ENCODE results near the gene LHFPL2.

LHFPL2 gene

DNA sequence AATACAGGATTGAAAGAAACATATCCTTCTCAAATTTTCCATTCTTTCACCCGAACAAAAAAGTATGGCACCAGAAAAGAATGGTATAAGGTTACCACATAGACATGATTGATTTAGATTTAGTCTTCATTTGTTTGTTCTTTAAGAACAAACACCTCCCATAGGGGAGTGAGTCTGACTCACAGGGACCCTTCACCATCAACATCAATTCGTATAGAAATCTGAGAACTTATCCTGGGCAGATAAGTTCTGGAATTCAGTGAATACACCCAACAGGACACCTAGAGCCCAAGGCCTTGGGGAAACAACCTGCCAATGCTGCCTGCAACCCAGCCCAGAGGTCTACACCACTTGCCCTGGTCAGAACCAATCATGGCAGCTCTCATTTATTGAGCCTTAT lies 46.2 kb downstream of the LHFPL2 start:
- H3K27me3 ChIP-seq (ENCODE audit: insufficient read depth, low read length, poor library complexity) = no peaks in the 10 kb centered on the region
- H3K23ac ChIP-seq (ENCODE audit: low read length) = no peak overlapping the region
- H4K5ac ChIP-seq (ENCODE audit: low read length) = no peak overlapping the region
- H3K4me2 ChIP-seq (ENCODE audit: low read length) = no peak overlapping the region
- no peak overlapping the region for H2BK120ac ChIP-seq (ENCODE audit: low read depth, low read length)
- peaks cover 3% of the 10 kb centered on the region for H3K79me1 ChIP-seq (ENCODE audit: low read length)
- WGBS (ENCODE audit: extremely low coverage, insufficient coverage, low lambda C conversion rate) = no CpG with 5 or more reads among the region's 2 CpGs
- H2BK5ac ChIP-seq (ENCODE audit: low read length) = no peak overlapping the region
- no peak overlapping the region for H2BK15ac ChIP-seq (replicated peaks; ENCODE audit: low read depth)
- H3K4me1 ChIP-seq (ENCODE audit: control insufficient read depth, low read depth, low read length) = no peaks in the 10 kb centered on the region
- no peak overlapping the region for H3K4ac ChIP-seq (ENCODE audit: low read depth, low read length)
- H3K56ac ChIP-seq (ENCODE audit: low read length) = no peak overlapping the region
- H3K4me3 ChIP-seq (ENCODE audit: low read length) = no peak overlapping the region
- no peak overlapping the region for H3K18ac ChIP-seq (ENCODE audit: low read length)
- H4K8ac ChIP-seq (ENCODE audit: low read depth, low read length) = no peak overlapping the region
- H3K36me3 ChIP-seq (ENCODE audit: control insufficient read depth, insufficient read depth, low read length) = no peaks in the 10 kb centered on the region
- no peak for DNase-seq
- H3K9ac ChIP-seq (ENCODE audit: low read length) = no peak overlapping the region
- no peak overlapping the region for H3K27ac ChIP-seq (ENCODE audit: low read depth, low read length)
- no peak overlapping the region for H2AK5ac ChIP-seq (ENCODE audit: low read length)
- H3K79me2 ChIP-seq (ENCODE audit: control insufficient read depth, insufficient read depth, low read length) = no peaks in the 10 kb centered on the region

DNA sequence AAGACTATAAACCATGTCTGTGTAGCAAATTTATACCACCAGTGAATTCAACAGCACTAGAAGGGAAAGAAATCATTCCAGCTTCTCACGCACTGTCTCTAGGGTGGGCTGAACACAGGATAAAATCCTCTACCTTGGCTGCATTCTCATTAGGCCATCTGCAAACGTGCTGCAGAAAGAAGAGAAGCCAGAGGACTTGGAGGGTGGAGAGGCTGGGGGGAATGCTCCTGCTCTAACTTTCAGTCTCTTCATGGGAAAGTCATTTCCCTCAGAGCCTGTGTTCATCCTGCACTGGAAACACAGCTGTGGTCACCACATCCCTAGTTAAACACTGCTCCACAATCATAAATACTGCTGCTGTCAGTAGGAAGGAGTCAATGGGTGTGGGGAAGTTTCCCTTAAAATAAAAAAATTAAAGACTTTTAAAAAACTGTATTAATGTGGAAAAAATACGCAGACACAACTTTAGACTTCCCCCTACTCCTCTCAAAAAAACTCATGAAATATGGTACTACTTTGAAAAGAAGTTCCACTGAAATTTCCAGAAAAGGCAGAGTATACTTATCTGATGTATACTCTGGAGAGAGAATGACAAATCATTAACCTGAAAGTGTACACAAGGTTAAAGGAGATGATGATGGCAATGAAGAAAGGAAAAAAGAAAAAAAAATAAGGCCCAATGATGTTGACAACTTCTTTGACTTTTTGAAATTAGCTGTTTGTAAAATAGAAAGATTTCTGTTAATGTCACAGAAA lies 46.8 kb downstream of the LHFPL2 start:
- Histone ChIP-seq H3K4ac (ENCODE audit: low read depth, low read length) (no peak overlapping the region), H2AK5ac (ENCODE audit: low read length) (no peak overlapping the region), H3K4me1 (ENCODE audit: control insufficient read depth, low read depth, low read length) (no peaks in the 10 kb centered on the region), H2BK120ac (ENCODE audit: low read depth, low read length) (no peak overlapping the region), H3K9ac (ENCODE audit: low read length) (no peak overlapping the region), H2BK5ac (ENCODE audit: low read length) (no peak overlapping the region), H4K8ac (ENCODE audit: low read depth, low read length) (no peak overlapping the region), H3K27me3 (ENCODE audit: insufficient read depth, low read length, poor library complexity) (no peaks in the 10 kb centered on the region), H2BK15ac (replicated peaks; ENCODE audit: low read depth) (no peak overlapping the region), H3K18ac (ENCODE audit: low read length) (no peak overlapping the region), H3K4me2 (ENCODE audit: low read length) (no peak overlapping the region), H3K79me2 (ENCODE audit: control insufficient read depth, insufficient read depth, low read length) (no peaks in the 10 kb centered on the region), H3K56ac (ENCODE audit: low read length) (no peak overlapping the region), H3K27ac (ENCODE audit: low read depth, low read length) (no peak overlapping the region), H3K23ac (ENCODE audit: low read length) (no peak overlapping the region), H3K4me3 (ENCODE audit: low read length) (no peak overlapping the region), H3K36me3 (ENCODE audit: control insufficient read depth, insufficient read depth, low read length) (no peaks in the 10 kb centered on the region), H3K79me1 (ENCODE audit: low read length) (peaks cover 3% of the 10 kb centered on the region), H4K5ac (ENCODE audit: low read length) (no peak overlapping the region)
- WGBS (ENCODE audit: extremely low coverage, insufficient coverage, low lambda C conversion rate) = no CpG with 5 or more reads among the region's 3 CpGs
- no peak for DNase-seq

DNA sequence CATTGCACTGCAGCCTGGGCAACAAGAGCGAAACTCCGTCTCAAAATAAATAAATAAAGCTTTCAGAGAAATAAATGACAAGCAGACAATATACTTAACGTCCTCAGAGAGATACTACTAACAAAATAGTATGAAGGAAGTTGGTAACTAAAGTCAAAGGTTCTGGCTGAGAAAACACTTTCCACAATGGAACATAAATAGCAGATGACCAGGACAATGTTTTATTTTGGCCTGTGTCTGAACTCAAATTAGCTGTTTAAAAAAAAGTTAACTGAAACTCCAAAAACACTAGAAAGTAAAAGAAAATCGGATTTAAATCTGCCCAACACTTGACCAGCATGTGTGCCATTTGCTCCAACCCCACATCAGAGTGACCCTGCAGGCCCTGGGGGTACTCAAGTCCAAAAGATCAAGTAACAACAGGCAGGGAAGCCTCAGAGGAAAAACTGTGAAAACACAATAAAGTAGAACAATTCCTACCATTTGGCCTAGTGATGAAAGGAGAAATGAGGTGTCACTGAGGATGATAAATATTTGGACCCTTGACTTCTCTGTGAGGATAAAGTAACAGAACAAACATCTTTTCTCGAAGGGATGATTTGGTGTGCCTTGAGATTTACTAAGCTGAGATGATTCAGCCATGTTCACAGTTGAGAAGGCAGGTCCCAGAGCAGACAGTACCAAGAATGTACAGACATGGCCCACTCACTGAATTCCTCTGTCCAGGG lies 47.7 kb downstream of the LHFPL2 start:
- Histone ChIP-seq H3K27ac (ENCODE audit: low read depth, low read length) (no peak overlapping the region), H3K79me1 (ENCODE audit: low read length) (peaks cover 3% of the 10 kb centered on the region), H3K27me3 (ENCODE audit: insufficient read depth, low read length, poor library complexity) (no peaks in the 10 kb centered on the region), H2BK15ac (replicated peaks; ENCODE audit: low read depth) (no peak overlapping the region), H3K4me3 (ENCODE audit: low read length) (no peak overlapping the region), H3K4me1 (ENCODE audit: control insufficient read depth, low read depth, low read length) (no peaks in the 10 kb centered on the region), H3K18ac (ENCODE audit: low read length) (no peak overlapping the region), H3K36me3 (ENCODE audit: control insufficient read depth, insufficient read depth, low read length) (no peaks in the 10 kb centered on the region), H4K5ac (ENCODE audit: low read length) (no peak overlapping the region), H2AK5ac (ENCODE audit: low read length) (no peak overlapping the region), H3K4ac (ENCODE audit: low read depth, low read length) (no peak overlapping the region), H3K9ac (ENCODE audit: low read length) (no peak overlapping the region), H4K8ac (ENCODE audit: low read depth, low read length) (no peak overlapping the region), H2BK5ac (ENCODE audit: low read length) (no peak overlapping the region), H3K23ac (ENCODE audit: low read length) (no peak overlapping the region), H3K4me2 (ENCODE audit: low read length) (no peak overlapping the region), H3K79me2 (ENCODE audit: control insufficient read depth, insufficient read depth, low read length) (no peaks in the 10 kb centered on the region), H2BK120ac (ENCODE audit: low read depth, low read length) (no peak overlapping the region), H3K56ac (ENCODE audit: low read length) (no peak overlapping the region)
- DNase-seq = no peak
- WGBS (ENCODE audit: extremely low coverage, insufficient coverage, low lambda C conversion rate) = no CpG with 5 or more reads among the region's 5 CpGs

DNA sequence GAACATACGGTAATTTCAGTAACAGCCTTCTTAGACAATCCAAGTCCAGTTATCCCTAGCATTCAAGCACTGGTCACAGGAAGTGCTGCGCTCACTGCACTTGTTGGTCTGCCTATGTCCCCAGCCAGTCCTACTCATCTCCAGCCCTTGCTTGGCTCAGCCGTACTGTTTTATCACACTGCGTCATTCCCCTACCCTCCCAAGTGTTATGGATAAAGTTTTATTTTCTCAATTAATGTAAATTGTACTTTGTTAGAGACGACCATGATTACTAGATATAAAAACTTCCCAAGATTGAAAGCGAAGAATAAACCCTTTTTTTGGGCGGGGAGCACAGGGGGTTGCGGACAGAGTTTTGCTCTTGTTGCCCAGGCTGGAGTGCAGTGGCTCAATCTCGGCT lies 49.6 kb downstream of the LHFPL2 start:
- H3K27ac ChIP-seq (ENCODE audit: low read depth, low read length) = no peak overlapping the region
- H3K4me3 ChIP-seq (ENCODE audit: low read length) = no peak overlapping the region
- H3K79me1 ChIP-seq (ENCODE audit: low read length) = peaks cover 2% of the 10 kb centered on the region
- DNase-seq = no peak
- H2BK120ac ChIP-seq (ENCODE audit: low read depth, low read length) = no peak overlapping the region
- H3K4ac ChIP-seq (ENCODE audit: low read depth, low read length) = no peak overlapping the region
- no peak overlapping the region for H3K56ac ChIP-seq (ENCODE audit: low read length)
- no peak overlapping the region for H4K5ac ChIP-seq (ENCODE audit: low read length)
- no peaks in the 10 kb centered on the region for H3K27me3 ChIP-seq (ENCODE audit: insufficient read depth, low read length, poor library complexity)
- H3K9ac ChIP-seq (ENCODE audit: low read length) = no peak overlapping the region
- no peak overlapping the region for H3K23ac ChIP-seq (ENCODE audit: low read length)
- no peak overlapping the region for H2AK5ac ChIP-seq (ENCODE audit: low read length)
- H3K79me2 ChIP-seq (ENCODE audit: control insufficient read depth, insufficient read depth, low read length) = peaks cover 2% of the 10 kb centered on the region
- no peak overlapping the region for H3K4me2 ChIP-seq (ENCODE audit: low read length)
- H3K18ac ChIP-seq (ENCODE audit: low read length) = no peak overlapping the region
- no peaks in the 10 kb centered on the region for H3K4me1 ChIP-seq (ENCODE audit: control insufficient read depth, low read depth, low read length)
- no CpG with 5 or more reads among the region's 9 CpGs for WGBS (ENCODE audit: extremely low coverage, insufficient coverage, low lambda C conversion rate)
- no peak overlapping the region for H4K8ac ChIP-seq (ENCODE audit: low read depth, low read length)
- H2BK15ac ChIP-seq (replicated peaks; ENCODE audit: low read depth) = no peak overlapping the region
- no peaks in the 10 kb centered on the region for H3K36me3 ChIP-seq (ENCODE audit: control insufficient read depth, insufficient read depth, low read length)
- H2BK5ac ChIP-seq (ENCODE audit: low read length) = no peak overlapping the region

DNA sequence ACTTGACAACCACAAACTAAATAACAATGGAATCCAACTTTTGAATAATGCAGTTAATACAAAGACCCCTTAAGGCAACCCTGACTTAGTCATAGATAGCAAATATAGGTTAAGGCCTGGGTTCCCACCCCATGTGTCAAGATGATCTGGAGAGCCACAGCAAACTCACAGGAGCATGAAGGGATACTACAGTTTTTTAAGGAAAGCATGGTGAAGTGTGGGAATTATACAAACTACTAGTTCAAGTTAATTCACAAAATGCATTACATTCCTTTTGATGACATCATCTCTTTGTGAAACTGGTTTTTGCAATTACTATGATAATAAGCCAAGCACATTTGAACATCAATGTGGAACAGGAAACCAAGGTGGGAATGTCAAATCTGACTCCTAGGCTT lies 50.6 kb downstream of the LHFPL2 start:
- H2BK5ac ChIP-seq (ENCODE audit: low read length) = no peak overlapping the region
- no peak overlapping the region for H3K4me2 ChIP-seq (ENCODE audit: low read length)
- H4K8ac ChIP-seq (ENCODE audit: low read depth, low read length) = no peak overlapping the region
- no peak overlapping the region for H3K9ac ChIP-seq (ENCODE audit: low read length)
- peaks cover 5% of the 10 kb centered on the region for H3K79me1 ChIP-seq (ENCODE audit: low read length)
- H2BK15ac ChIP-seq (replicated peaks; ENCODE audit: low read depth) = no peak overlapping the region
- peaks cover 2% of the 10 kb centered on the region for H3K79me2 ChIP-seq (ENCODE audit: control insufficient read depth, insufficient read depth, low read length)
- no peaks in the 10 kb centered on the region for H3K4me1 ChIP-seq (ENCODE audit: control insufficient read depth, low read depth, low read length)
- H3K18ac ChIP-seq (ENCODE audit: low read length) = no peak overlapping the region
- H3K56ac ChIP-seq (ENCODE audit: low read length) = no peak overlapping the region
- H3K4ac ChIP-seq (ENCODE audit: low read depth, low read length) = no peak overlapping the region
- DNase-seq = no peak
- no peak overlapping the region for H2AK5ac ChIP-seq (ENCODE audit: low read length)
- no peaks in the 10 kb centered on the region for H3K36me3 ChIP-seq (ENCODE audit: control insufficient read depth, insufficient read depth, low read length)
- H4K5ac ChIP-seq (ENCODE audit: low read length) = no peak overlapping the region
- H3K23ac ChIP-seq (ENCODE audit: low read length) = no peak overlapping the region
- no peak overlapping the region for H3K27ac ChIP-seq (ENCODE audit: low read depth, low read length)
- no peak overlapping the region for H2BK120ac ChIP-seq (ENCODE audit: low read depth, low read length)
- no peak overlapping the region for H3K4me3 ChIP-seq (ENCODE audit: low read length)
- no peaks in the 10 kb centered on the region for H3K27me3 ChIP-seq (ENCODE audit: insufficient read depth, low read length, poor library complexity)
